GM12865 (cell line): Measurements from ENCODE around the gene GRK1.

Source experiments
- DNase-seq: peaks from one replicate; pipeline ENCODE4 v3.0.0; 2010; ENCODE audit warnings: low read depth
- H3K4me3 ChIP-seq: 2 replicates; pipeline ENCODE4 v1.5.1; 2011; ENCODE audit warnings: mild to moderate bottlenecking, low read depth, low read length, control low read depth
- TF ChIP-seq, protein P1 (sequence below): IDR thresholded peaks from 2 replicates; pipeline ENCODE4 v1.5.1; 2011; ENCODE audit warnings: low read length, control low read depth, low read depth, inconsistent platforms; ENCODE audit not compliant: insufficient read depth; ENCODE audit errors: missing control alignments

GRK1 gene

DNA sequence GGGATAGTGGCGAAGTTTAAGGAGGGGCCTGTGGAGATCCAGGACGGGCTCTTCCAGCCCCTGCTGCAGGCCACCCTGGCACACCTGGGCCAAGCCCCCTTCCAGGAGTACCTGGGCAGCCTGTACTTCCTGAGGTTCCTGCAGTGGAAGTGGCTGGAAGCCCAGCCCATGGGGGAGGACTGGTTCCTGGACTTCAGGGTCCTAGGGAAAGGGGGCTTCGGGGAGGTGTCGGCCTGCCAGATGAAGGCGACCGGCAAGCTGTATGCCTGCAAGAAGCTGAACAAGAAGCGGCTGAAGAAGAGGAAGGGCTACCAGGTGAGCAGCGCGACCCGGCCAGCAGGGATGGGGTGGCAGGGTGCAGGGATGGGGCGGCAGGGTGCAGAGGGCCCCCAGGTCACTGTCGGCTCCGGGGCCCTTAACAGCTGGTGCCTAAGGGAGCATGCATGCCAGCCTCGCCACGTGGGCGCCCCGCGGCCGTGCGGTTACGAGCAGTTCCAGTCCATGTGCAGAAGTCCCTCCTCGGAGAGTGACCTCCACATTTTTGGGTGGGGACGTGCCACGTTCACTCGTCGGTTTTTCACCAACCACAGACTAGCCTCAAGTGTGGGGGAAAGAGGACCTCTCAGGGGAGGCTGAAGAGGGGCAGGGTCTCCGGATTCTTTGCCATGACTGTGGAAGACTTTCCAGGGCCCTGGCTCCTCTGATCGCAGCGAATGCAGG is 912 bp downstream of the GRK1 start:
- DNase-seq = no peak

DNA sequence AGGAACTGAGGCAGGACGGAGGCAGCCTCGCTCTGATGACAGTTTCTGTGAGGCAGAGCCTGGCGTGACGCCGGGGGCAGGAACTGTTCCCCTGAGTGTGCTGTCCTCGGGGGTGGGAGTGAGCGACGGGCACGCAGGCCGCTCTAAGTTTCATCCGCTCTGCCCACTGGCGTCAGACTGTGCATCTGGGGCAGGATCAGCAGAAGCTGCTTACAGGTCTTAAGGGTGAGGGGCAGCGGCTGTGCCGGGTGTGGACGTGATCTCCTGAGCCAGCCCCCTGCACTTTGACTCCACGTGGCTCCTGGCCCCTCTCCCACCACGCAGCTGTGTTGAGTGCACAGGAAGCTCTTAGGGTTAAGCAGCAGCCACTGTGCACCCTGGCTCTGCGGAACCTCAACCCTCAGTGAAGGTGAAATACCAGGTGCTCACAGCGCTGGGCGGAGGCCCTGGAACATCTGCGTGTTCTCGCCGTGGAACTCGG is 1.5 kb downstream of the GRK1 start:
- H3K4me3 ChIP-seq = no peak overlapping the region
- no peak for DNase-seq
- TF ChIP-seq, protein P1, sequence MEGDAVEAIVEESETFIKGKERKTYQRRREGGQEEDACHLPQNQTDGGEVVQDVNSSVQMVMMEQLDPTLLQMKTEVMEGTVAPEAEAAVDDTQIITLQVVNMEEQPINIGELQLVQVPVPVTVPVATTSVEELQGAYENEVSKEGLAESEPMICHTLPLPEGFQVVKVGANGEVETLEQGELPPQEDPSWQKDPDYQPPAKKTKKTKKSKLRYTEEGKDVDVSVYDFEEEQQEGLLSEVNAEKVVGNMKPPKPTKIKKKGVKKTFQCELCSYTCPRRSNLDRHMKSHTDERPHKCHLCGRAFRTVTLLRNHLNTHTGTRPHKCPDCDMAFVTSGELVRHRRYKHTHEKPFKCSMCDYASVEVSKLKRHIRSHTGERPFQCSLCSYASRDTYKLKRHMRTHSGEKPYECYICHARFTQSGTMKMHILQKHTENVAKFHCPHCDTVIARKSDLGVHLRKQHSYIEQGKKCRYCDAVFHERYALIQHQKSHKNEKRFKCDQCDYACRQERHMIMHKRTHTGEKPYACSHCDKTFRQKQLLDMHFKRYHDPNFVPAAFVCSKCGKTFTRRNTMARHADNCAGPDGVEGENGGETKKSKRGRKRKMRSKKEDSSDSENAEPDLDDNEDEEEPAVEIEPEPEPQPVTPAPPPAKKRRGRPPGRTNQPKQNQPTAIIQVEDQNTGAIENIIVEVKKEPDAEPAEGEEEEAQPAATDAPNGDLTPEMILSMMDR = no peak

More for the DNA sequence above, 912 bp downstream of the GRK1 start:
- no peak overlapping the region for H3K4me3 ChIP-seq
- TF ChIP-seq, protein P1 = no peak

DNA sequence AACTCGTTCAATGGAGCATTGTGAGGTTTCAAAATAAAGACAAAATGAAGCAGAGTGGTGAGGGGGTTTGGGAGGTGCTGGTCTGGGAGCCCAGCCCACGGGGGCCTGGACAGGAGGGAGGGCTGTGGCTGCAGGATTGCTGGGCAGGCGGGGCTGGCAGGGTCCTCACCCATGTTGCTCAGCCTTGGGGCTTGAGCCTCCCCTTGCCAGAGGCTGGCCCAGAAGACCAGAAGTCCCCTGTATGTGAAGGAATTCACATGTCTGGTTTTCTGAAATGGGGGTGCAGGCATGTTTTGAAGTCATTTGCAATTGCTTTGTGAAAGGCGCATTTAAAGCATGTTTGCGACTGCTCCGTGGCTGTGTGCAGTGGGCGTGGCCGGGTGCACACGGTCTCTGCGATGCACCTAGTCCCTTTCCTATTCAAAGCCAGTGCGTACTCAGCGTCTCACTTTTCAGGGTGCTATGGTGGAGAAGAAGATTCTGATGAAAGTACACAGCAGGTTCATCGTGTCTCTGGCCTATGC is 2.3 kb downstream of the GRK1 start:
- H3K4me3 ChIP-seq = no peak overlapping the region
- DNase-seq = no peak
- TF ChIP-seq, protein P1 = no peak

DNA sequence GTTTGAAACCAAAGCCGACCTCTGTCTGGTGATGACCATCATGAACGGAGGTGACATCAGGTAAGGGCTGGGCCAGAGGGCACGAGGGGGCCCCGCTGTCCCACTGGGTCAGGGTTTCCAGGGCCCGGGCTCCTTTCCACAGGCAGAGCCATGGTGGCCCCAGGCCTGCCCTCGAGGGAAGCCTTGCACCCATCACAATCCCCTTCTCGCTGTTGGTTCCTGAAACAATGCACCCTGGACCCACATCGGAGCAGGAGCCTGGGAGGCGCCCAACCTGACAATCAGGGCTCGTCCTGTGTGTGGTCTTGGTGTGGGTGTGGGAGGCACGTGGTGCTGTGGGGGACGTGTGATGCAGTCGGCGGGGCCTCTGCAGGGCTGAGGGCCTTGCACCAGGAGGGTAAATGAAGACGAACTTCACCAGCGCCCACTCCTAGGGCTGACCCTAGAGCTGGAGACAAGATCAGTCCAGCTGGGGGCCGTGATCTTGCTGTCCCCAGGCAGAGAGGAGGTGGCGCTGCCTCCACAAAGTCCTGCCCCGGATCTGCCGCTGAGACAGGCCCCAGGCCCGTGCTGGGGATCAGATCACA is 2.8 kb downstream of the GRK1 start:
- DNase-seq = no peak
- H3K4me3 ChIP-seq = no peak overlapping the region
- TF ChIP-seq, protein P1 = no peak

DNA sequence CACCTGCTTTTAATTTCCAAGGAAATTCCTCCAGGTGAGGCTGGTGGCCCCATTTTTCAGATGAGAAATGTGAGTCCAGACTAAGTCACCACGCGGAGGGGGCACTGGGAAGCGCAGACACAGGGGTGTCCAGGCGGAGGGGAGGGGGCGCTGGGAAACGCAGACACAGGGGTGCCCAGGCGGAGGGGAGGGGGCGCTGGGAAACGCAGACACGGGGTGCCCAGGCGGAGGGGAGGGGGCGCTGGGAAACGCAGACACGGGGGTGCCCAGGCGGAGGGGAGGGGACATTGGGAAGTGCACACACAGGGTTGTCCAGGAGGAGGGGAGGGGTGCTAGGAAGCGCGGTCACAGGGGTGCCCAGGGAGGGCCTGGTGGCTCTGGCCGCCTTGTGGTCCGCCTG is 3.5 kb downstream of the GRK1 start:
- no peak for DNase-seq
- H3K4me3 ChIP-seq = no peak overlapping the region
- TF ChIP-seq, protein P1 = no peak

DNA sequence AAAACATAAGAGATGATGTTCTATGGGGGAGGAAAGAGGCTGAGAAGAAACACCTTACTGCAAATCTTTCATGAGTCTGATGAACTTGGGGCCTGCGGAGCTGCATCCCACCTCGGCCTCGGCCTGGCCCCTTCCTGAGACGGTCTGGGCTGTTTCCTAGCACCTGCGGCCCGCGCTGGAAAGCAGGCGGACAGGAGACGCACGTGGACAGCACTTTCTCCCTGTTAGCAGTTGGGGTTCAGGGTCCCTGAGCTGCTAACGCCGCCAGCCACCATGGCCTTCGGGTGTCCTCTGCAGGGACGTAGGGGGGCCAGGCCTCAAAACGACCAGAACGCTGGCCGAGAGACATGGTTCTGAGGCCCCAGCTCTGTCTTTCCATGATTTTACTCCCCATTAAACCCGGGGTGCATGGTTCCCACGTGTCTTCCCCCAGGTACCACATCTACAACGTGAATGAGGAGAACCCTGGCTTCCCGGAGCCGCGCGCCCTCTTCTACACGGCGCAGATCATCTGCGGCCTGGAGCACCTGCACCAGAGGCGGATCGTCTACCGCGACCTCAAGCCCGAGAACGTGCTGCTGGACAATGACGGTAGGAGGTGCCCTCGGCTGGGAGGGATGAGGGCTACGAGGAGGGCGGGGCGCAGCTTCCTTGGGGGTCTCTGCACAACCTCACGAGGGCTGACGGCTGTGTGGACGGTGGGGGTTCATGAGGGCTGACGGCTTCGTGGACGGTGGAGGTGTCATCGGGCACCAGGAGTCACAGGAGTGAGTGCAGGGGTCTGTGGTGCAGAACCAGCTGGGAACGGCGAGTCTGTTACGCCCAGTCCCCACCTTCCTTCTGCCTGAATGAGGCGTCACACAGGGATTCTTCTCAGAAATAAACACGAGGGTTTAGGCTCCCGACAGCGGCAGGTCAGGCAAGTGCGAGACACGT is 4.3 kb downstream of the GRK1 start:
- TF ChIP-seq, protein P1 = no peak
- H3K4me3 ChIP-seq = no peak overlapping the region
- DNase-seq = no peak
